Suprapubic skin (tissue), 4 donors: ENCODE data around the gene RAB22A. TPM values are rescaled to one million over a fixed set of nuclear protein-coding genes. Genes with fewer than 3 reads are reported as not detected.

Experiments used
- DNase-seq, 2 donors: peaks; one replicate each; pipeline ENCODE4 v3.0.0-alpha.2; 2019; ENCODE audit warnings: low spot score in 2 of 2
- H3K27ac ChIP-seq: fragments of 200-600 bp; sonication (generic); one replicate; pipeline ENCODE4 v1.5.1; 2019
- H3K27me3 ChIP-seq: fragments of 200-600 bp; sonication (generic); one replicate; pipeline ENCODE4 v1.5.1; 2019
- H3K36me3 ChIP-seq: fragments of 200-600 bp; sonication (generic); one replicate; pipeline ENCODE4 v1.5.1; 2019
- H3K4me1 ChIP-seq: fragments of 200-600 bp; sonication (generic); one replicate; pipeline ENCODE4 v1.5.1; 2019
- H3K4me3 ChIP-seq: fragments of 200-600 bp; sonication (generic); one replicate; pipeline ENCODE4 v1.5.1; 2019; ENCODE audit warnings: mild to moderate bottlenecking
- H3K9me3 ChIP-seq: fragments of 200-600 bp; sonication (generic); one replicate; pipeline ENCODE4 v1.5.1; 2019
- CTCF ChIP-seq, 2 donors: fragments of 200-600 bp in 1 of 2; fragments of 450-650 bp in 1 of 2; sonication (generic) in 1 of 2; IDR thresholded peaks; one replicate each; pipeline ENCODE4 v1.5.1; 2016 to 2019; ENCODE audit warnings: antibody characterized with exemption in 2 of 2, mild to moderate bottlenecking in 1 of 2, moderate library complexity in 1 of 2
- EP300 ChIP-seq: sonication (generic); formaldehyde crosslinking; IDR thresholded peaks from one replicate; pipeline ENCODE4 v1.6.1; 2017; ENCODE audit warnings: antibody characterized with exemption
- POLR2A ChIP-seq, 2 donors: fragments of 450-650 bp; IDR thresholded peaks; one replicate each; pipeline ENCODE4 v1.6.1; 2017; ENCODE audit warnings: antibody characterized with exemption in 2 of 2, mild to moderate bottlenecking in 2 of 2, moderate library complexity in 2 of 2
- POLR2AphosphoS5 ChIP-seq, 3 donors: sonication (generic); formaldehyde crosslinking; IDR thresholded peaks; one replicate each; pipeline ENCODE4 v1.6.1; 2017; ENCODE audit warnings: antibody characterized with exemption in 3 of 3
- WGBS: methylation state at CpG from one replicate; pipeline ENCODE4 v1.1.5; 2018; 5-methylcytosine and 5-hydroxymethylcytosine counted together
- total RNA-seq, 4 donors: library from RNA; depleted of rRNA; stranded (reverse); fragments of >200 nt; gene quantifications; one replicate each; pipeline ENCODE4 v1.1.0, GENCODE V29; 2016

Gene RAB22A
- total RNA-seq, 4 donors from 2014 or later, result 17.0 to 21.6 (median 19.1) TPM

GRCh38 chr20:58398254-58398653 is 88.7 kb downstream of the RAB22A start:
- 81% methylated on average over 5 of the region's 5 CpGs for WGBS
- Histone ChIP-seq H3K9me3 (no peaks in the 10 kb centered on the region), H3K27ac (no peak overlapping the region), H3K36me3 (no peaks in the 10 kb centered on the region), H3K4me3 (no peak overlapping the region), H3K4me1 (peaks cover 24% of the 10 kb centered on the region), H3K27me3 (no peaks in the 10 kb centered on the region)
- TF ChIP-seq POLR2A (IDR thresholded peaks at IDR 0.05), result no peak
- no peak for TF ChIP-seq POLR2AphosphoS5 (IDR thresholded peaks at IDR 0.05)
- TF ChIP-seq EP300, result no peak
- TF ChIP-seq CTCF (IDR thresholded peaks at IDR 0.05), result no peak
- DNase-seq, result no peak

- DNase-seq, result no peak
- Histone ChIP-seq H3K4me1 (peaks cover 24% of the 10 kb centered on the region), H3K36me3 (no peaks in the 10 kb centered on the region), H3K27ac (no peak overlapping the region), H3K27me3 (no peaks in the 10 kb centered on the region), H3K4me3 (no peak overlapping the region), H3K9me3 (no peaks in the 10 kb centered on the region)
- TF ChIP-seq EP300, result no peak
- no peak for TF ChIP-seq POLR2AphosphoS5 (IDR thresholded peaks at IDR 0.05)
- TF ChIP-seq CTCF (IDR thresholded peaks at IDR 0.05), result no peak
- TF ChIP-seq POLR2A (IDR thresholded peaks at IDR 0.05), result no peak
- 93% methylated on average over 6 of the region's 6 CpGs for WGBS
These were observed 90.4 kb downstream of the RAB22A start for GRCh38 chr20:58399926-58400325.

GRCh38 chr20:58401162-58401561 is 91.6 kb downstream of the RAB22A start:
- 88% methylated on average over 1 of the region's 1 CpG for WGBS
- peaks cover 34% of the 10 kb centered on the region for H3K4me1 ChIP-seq
- no peaks in the 10 kb centered on the region for H3K27me3 ChIP-seq

DNA sequence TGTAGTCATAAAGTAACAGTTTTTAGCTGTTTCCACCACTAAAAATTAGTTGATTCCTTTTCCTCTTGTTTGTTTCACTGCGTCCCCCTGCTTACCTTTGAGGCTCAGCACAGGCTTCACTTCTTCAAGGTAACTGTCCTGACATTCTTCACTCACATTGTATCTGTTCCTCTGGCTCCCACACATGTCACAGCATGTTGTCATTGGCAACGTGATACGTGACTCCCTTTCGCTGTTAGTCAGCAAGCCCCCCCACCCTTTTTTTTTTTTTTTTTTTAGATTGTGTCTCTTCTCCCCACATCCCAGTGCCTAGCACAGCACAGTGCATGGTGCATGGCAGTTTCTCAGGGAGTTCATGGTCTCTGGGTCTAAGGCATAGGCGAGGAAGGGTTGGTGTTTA is 92.8 kb downstream of the RAB22A start:
- no peak overlapping the region for H3K27ac ChIP-seq
- H3K36me3 ChIP-seq, result no peaks in the 10 kb centered on the region
- no peak for TF ChIP-seq POLR2A (IDR thresholded peaks at IDR 0.05)
- H3K9me3 ChIP-seq, result no peaks in the 10 kb centered on the region
- WGBS, result 65% methylated on average over 5 of the region's 5 CpGs
- DNase-seq, result no peak
- H3K4me1 ChIP-seq, result peaks cover 45% of the 10 kb centered on the region
- no peaks in the 10 kb centered on the region for H3K27me3 ChIP-seq
- H3K4me3 ChIP-seq, result no peak overlapping the region

More at GRCh38 chr20:58401162-58401561, 91.6 kb downstream of the RAB22A start:
- no peak overlapping the region for H3K27ac ChIP-seq
- no peaks in the 10 kb centered on the region for H3K36me3 ChIP-seq
- H3K4me3 ChIP-seq, result no peak overlapping the region
- DNase-seq, result no peak
- H3K9me3 ChIP-seq, result no peaks in the 10 kb centered on the region
- TF ChIP-seq POLR2AphosphoS5 (IDR thresholded peaks at IDR 0.05) (no peak), CTCF (IDR thresholded peaks at IDR 0.05) (no peak), POLR2A (IDR thresholded peaks at IDR 0.05) (no peak), EP300 (no peak)

DNA sequence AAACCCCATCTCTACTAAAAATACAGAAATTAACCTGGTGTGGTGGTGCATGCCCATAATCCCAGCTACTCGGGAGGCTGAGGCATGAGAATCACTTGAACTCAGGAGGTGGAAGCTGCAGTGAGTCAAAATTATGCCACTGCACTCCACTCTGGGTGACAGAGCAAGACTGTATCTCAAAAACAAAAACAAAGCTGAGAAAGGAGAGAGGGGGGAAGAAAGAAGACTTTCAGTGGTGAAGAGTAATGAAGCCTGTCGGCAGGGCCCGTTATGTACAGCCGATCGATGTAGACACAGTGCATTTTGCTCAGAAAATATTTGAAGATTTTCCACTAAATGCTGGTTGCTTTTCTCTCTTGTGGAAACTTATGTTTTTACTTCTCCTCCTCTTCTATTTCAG is 93.3 kb downstream of the RAB22A start:
- Histone ChIP-seq H3K9me3 (no peaks in the 10 kb centered on the region), H3K27ac (no peak overlapping the region), H3K4me1 (peaks cover 50% of the 10 kb centered on the region), H3K4me3 (no peak overlapping the region), H3K27me3 (no peaks in the 10 kb centered on the region), H3K36me3 (no peaks in the 10 kb centered on the region)
- TF ChIP-seq POLR2AphosphoS5 (IDR thresholded peaks at IDR 0.05) (no peak), EP300 (no peak), POLR2A (IDR thresholded peaks at IDR 0.05) (no peak), CTCF (IDR thresholded peaks at IDR 0.05) (no peak)
- WGBS, result 93% methylated on average over 5 of the region's 5 CpGs
- DNase-seq, result no peak

DNA sequence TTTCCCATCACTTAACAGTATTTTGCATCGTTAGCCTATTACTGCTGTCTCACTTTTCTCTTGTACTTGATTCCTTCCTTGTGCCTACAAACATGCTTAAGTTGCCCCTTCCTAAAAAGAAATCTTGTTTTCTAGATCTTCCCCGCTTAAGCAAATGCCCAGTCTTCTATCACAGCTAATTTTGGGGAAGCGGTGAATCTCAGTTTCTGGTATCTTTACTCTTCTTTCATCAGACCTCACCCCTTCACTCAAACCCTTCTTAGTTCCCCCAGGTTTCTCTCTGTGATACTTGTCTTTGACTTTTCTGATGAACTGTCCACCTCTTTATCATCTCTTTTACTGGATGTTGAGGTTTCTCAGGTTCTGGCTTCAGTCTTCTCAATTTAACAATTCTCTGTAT is 93.8 kb downstream of the RAB22A start:
- Histone ChIP-seq H3K27me3 (no peaks in the 10 kb centered on the region), H3K9me3 (no peaks in the 10 kb centered on the region), H3K4me3 (no peak overlapping the region), H3K36me3 (no peaks in the 10 kb centered on the region), H3K4me1 (peaks cover 53% of the 10 kb centered on the region), H3K27ac (no peak overlapping the region)
- 96% methylated on average over 3 of the region's 3 CpGs for WGBS
- no peak for TF ChIP-seq POLR2A (IDR thresholded peaks at IDR 0.05)
- no peak for TF ChIP-seq EP300
- TF ChIP-seq POLR2AphosphoS5 (IDR thresholded peaks at IDR 0.05), result no peak
- TF ChIP-seq CTCF (IDR thresholded peaks at IDR 0.05), result no peak
- DNase-seq, result no peak
